ENCODE data around the gene KCNQ1. TPM values are rescaled to one million over a fixed set of nuclear protein-coding genes. Genes with fewer than 3 reads are reported as not detected.

KCNQ1 gene
- total and polyA plus RNA-seq, 2 donors (not counting 1 experiment from before 2014, with no cell fraction given) = 21.5 to 28.8 TPM

GRCh38 chr11:2815762-2816496 lies 371.1 kb downstream of the KCNQ1 start:
- H4K20me1 ChIP-seq (ENCODE audit: control insufficient read depth, insufficient read depth, low read length, poor library complexity, severe bottlenecking) = no peaks in the 10 kb centered on the region
- H3K4me2 ChIP-seq (replicated peaks; ENCODE audit: low read depth, low read length, poor library complexity, severe bottlenecking) = no peak overlapping the region
- peaks cover 0 to 2% (median 0%) of the 10 kb centered on the region in 4 experiments for H3K27me3 ChIP-seq (replicated peaks in 1 of 4; ENCODE audit: control extremely low read depth in 1 of 4, control insufficient read depth in 3 of 4, insufficient read depth in 4 of 4, low read length in 3 of 4)
- ChIA-PET POLR2A (no interaction called here), CTCF (no interaction called here)
- DNase-seq = no peak
- H3K4me3 Mint-ChIP-seq = no peak overlapping the region
- no peaks in the 10 kb centered on the region for H3K27me3 Mint-ChIP-seq
- H3K4me1 Mint-ChIP-seq = peaks cover 4% of the 10 kb centered on the region
- H3K79me2 ChIP-seq (ENCODE audit: control insufficient read depth, insufficient read depth, low read length) = no peaks in the 10 kb centered on the region
- H3K27ac ChIP-seq (ENCODE audit: low read length in 2 of 2) = no peak overlapping the region
- peaks cover 8% of the 10 kb centered on the region for H3K9me3 Mint-ChIP-seq (ENCODE audit: insufficient read depth)
- intact Hi-C loops (cut with micrococcal nuclease) = no loop called here
- WGBS (ENCODE audit: insufficient coverage) = 95% methylated on average over 16 of the region's 16 CpGs
- no peak overlapping the region for H3K4me3 ChIP-seq (ENCODE audit: control extremely low read depth in 1 of 5, extremely low read depth in 1 of 5, insufficient read depth in 1 of 5, low read depth in 2 of 5, low read length in 4 of 5)
- H3K36me3 ChIP-seq (replicated peaks in 1 of 2; ENCODE audit: control extremely low read depth in 1 of 2, control insufficient read depth in 1 of 2, extremely low read depth in 1 of 2, insufficient read depth in 2 of 2, low read length in 1 of 2) = no peaks in the 10 kb centered on the region
- TF ChIP-seq CTCF (IDR thresholded peaks at IDR 0.05) (no peak), EZH2 (IDR thresholded peaks at IDR 0.05; ENCODE audit: borderline replicate concordance, insufficient read depth, low read depth, low read length, poor library complexity, severe bottlenecking) (no peak)
- no peak overlapping the region for H3K9ac ChIP-seq (ENCODE audit: low read length)
- H3K27ac Mint-ChIP-seq = no peak overlapping the region
- no peak for ATAC-seq (ENCODE audit: low read depth)
- H3K4me1 ChIP-seq (ENCODE audit: control insufficient read depth in 2 of 2, insufficient read depth in 2 of 2, low read length in 2 of 2) = peaks cover 0 to 6% of the 10 kb centered on the region in 2 donors
- peaks cover 0 to 74% (median 27%) of the 10 kb centered on the region in 3 donors for H3K9me3 ChIP-seq (ENCODE audit: control extremely low read depth in 1 of 3, control insufficient read depth in 2 of 3, insufficient read depth in 1 of 3, low read length in 2 of 3)
- H2AFZ ChIP-seq (ENCODE audit: insufficient read depth, low read depth, low read length, poor library complexity, severe bottlenecking) = no peak overlapping the region

- CTCF ChIA-PET = no interaction called here
- no peaks in the 10 kb centered on the region for H3K79me2 ChIP-seq (ENCODE audit: control insufficient read depth, insufficient read depth, low read length)
- Mint-ChIP-seq H3K4me3 (no peak overlapping the region), H3K9me3 (ENCODE audit: insufficient read depth) (peaks cover 8% of the 10 kb centered on the region), H3K4me1 (peaks cover 4% of the 10 kb centered on the region), H3K27ac (no peak overlapping the region), H3K27me3 (peaks cover under 1% of the 10 kb centered on the region)
- no peak overlapping the region for H2AFZ ChIP-seq (ENCODE audit: insufficient read depth, low read depth, low read length, poor library complexity, severe bottlenecking)
- POLR2A ChIA-PET = no interaction called here
- peaks cover 0 to 6% of the 10 kb centered on the region in 2 donors for H3K4me1 ChIP-seq (ENCODE audit: control insufficient read depth in 2 of 2, insufficient read depth in 2 of 2, low read length in 2 of 2)
- no peak overlapping the region for H3K4me2 ChIP-seq (replicated peaks; ENCODE audit: low read depth, low read length, poor library complexity, severe bottlenecking)
- no peak overlapping the region for H3K27ac ChIP-seq (ENCODE audit: low read length in 2 of 2)
- no peak for DNase-seq
- no peak for ATAC-seq (ENCODE audit: low read depth)
- no peaks in the 10 kb centered on the region for H3K36me3 ChIP-seq (replicated peaks in 1 of 2; ENCODE audit: control extremely low read depth in 1 of 2, control insufficient read depth in 1 of 2, extremely low read depth in 1 of 2, insufficient read depth in 2 of 2, low read length in 1 of 2)
- TF ChIP-seq CTCF (IDR thresholded peaks at IDR 0.05) (no peak), EZH2 (IDR thresholded peaks at IDR 0.05; ENCODE audit: borderline replicate concordance, insufficient read depth, low read depth, low read length, poor library complexity, severe bottlenecking) (no peak)
- H3K9ac ChIP-seq (ENCODE audit: low read length) = no peak overlapping the region
- WGBS (ENCODE audit: insufficient coverage) = 83% methylated on average over 2 of the region's 2 CpGs
- no peak overlapping the region for H3K4me3 ChIP-seq (ENCODE audit: control extremely low read depth in 1 of 5, extremely low read depth in 1 of 5, insufficient read depth in 1 of 5, low read depth in 2 of 5, low read length in 4 of 5)
- H3K27me3 ChIP-seq (replicated peaks in 1 of 4; ENCODE audit: control extremely low read depth in 1 of 4, control insufficient read depth in 3 of 4, insufficient read depth in 4 of 4, low read length in 3 of 4) = peaks cover 0 to 2% (median 0%) of the 10 kb centered on the region in 4 experiments
- intact Hi-C loops (cut with micrococcal nuclease) = no loop called here
- H3K9me3 ChIP-seq (ENCODE audit: control extremely low read depth in 1 of 3, control insufficient read depth in 2 of 3, insufficient read depth in 1 of 3, low read length in 2 of 3) = peaks cover 0 to 76% (median 27%) of the 10 kb centered on the region in 3 donors
- H4K20me1 ChIP-seq (ENCODE audit: control insufficient read depth, insufficient read depth, low read length, poor library complexity, severe bottlenecking) = no peaks in the 10 kb centered on the region
Observed at GRCh38 chr11:2816523-2816922, 371.7 kb downstream of the KCNQ1 start.

All from B cell (primary cell).